K562 (cell line): ENCODE results near the gene SPATA32. TPM values are rescaled to one million over a fixed set of nuclear protein-coding genes. Genes with fewer than 3 reads are reported as not detected.

Source experiments
- C11orf30 ChIP-seq: fragments of 450-650 bp; IDR thresholded peaks from 2 replicates; pipeline ENCODE4 v1.6.1; 2016; ENCODE audit warnings: low read depth, mild to moderate bottlenecking
- CBFA2T3 ChIP-seq: fragments of 450-650 bp; IDR thresholded peaks from 2 replicates; pipeline ENCODE4 v1.6.1; 2017
- GTF2A2 ChIP-seq: IDR thresholded peaks from 2 replicates; pipeline ENCODE4 v1.6.1; 2016; ENCODE audit warnings: mild to moderate bottlenecking, missing genetic modification characterization, missing compliant biosample characterization
- GTF2F1 ChIP-seq: IDR thresholded peaks from 2 replicates; pipeline ENCODE4 v1.6.1; 2011; ENCODE audit warnings: low read depth, low read length, improper control_type of control experiment
- KLF1 ChIP-seq: fragments of 450-650 bp; IDR thresholded peaks from 2 replicates; pipeline ENCODE4 v1.6.1; 2016; ENCODE audit warnings: missing genetic modification characterization, missing compliant biosample characterization
- LEF1 ChIP-seq: fragments of 450-650 bp; IDR thresholded peaks from 2 replicates; pipeline ENCODE4 v1.6.1; 2016; ENCODE audit warnings: mild to moderate bottlenecking
- NFE2 ChIP-seq: IDR thresholded peaks from 2 replicates; pipeline ENCODE4 v1.6.1; 2014; ENCODE audit warnings: antibody characterized with exemption, low read depth
- NFXL1 ChIP-seq: fragments of 450-650 bp; formaldehyde crosslinking; IDR thresholded peaks from 2 replicates; pipeline ENCODE4 v1.4.0; 2021; ENCODE audit warnings: mild to moderate bottlenecking
- SMARCA4 ChIP-seq: fragments of 450-650 bp; IDR thresholded peaks from 2 replicates; pipeline ENCODE4 v1.6.1; 2016
- ZNF12 ChIP-seq: sonication (generic); formaldehyde crosslinking; IDR thresholded peaks from 2 replicates; pipeline ENCODE4 v1.4.0; 2020; ENCODE audit warnings: mild to moderate bottlenecking, missing genetic modification reagents
- ZNF644 ChIP-seq: fragments of 200-800 bp; sonication (Bioruptor generic); IDR thresholded peaks from 2 replicates; pipeline ENCODE4 v1.6.1; 2016; ENCODE audit warnings: low read depth, missing genetic modification characterization, missing compliant biosample characterization
- polyA plus RNA-seq, 8 experiments: library from polyadenylated mRNA; depleted of rRNA in 4 of 8; stranded (reverse) in 5 of 8; unstranded in 3 of 8; fragments of >200 nt; fragmentation: Nextera tagmentation in 2 of 8; fragmentation: Illumina TruSeq in 1 of 8; extraction: Ambion mirVana in 2 of 8; extraction: Trizol in 1 of 8; gene quantifications; 2 replicates each; pipeline versions ENCODE4 v1.2.1 to v1.2.3, GENCODE V29; 2011 to 2014; ENCODE audit warnings: inconsistent platforms in 1 of 8, missing spikeins in 1 of 8
- total RNA-seq, 7 experiments: library from RNA; depleted of rRNA in 6 of 7; stranded (reverse); fragments of >200 nt in 6 of 7; fragmentation: Illumina TruSeq in 2 of 7; extraction: Trizol in 2 of 7; gene quantifications; 2 replicates each; pipeline versions ENCODE4 v1.2.1 to v1.2.3, GENCODE V29; 2011 to 2021; ENCODE audit warnings: low replicate concordance in 1 of 7
- TF ChIP-seq, protein P1 (sequence below): fragments of 250-450 bp; sonication (Bioruptor Pico); IDR thresholded peaks from 2 replicates; pipeline ENCODE4 v1.8.0; 2022; ENCODE audit warnings: inconsistent platforms
- TF ChIP-seq, protein P2 (sequence below): fragments of 250-450 bp; sonication (Bioruptor Pico); IDR thresholded peaks from 2 replicates; pipeline ENCODE4 v1.8.0; 2021; ENCODE audit warnings: mild to moderate bottlenecking, moderate library complexity
- TF ChIP-seq, protein P3 (sequence below): fragments of 450-650 bp; IDR thresholded peaks from 2 replicates; pipeline ENCODE4 v1.6.1; 2017; ENCODE audit warnings: antibody characterized with exemption, mild to moderate bottlenecking
- TF ChIP-seq, protein P4 (sequence below), 2 experiments: fragments of 250-450 bp in 1 of 2; fragments of 450-650 bp in 1 of 2; sonication (Bioruptor Pico) in 1 of 2; IDR thresholded peaks; 2 replicates each; pipeline versions ENCODE4 v1.6.1 to v1.8.0; 2016 to 2021; ENCODE audit warnings: mild to moderate bottlenecking in 2 of 2, moderate library complexity in 2 of 2, missing compliant biosample characterization in 1 of 2, missing genetic modification characterization in 1 of 2
- TF ChIP-seq, protein P5 (sequence below): fragments of 450-650 bp; IDR thresholded peaks from one replicate; pipeline ENCODE4 v1.6.1; 2018; ENCODE audit warnings: mild to moderate bottlenecking, moderate library complexity; ENCODE audit not compliant: partially characterized antibody
- TF ChIP-seq, protein P6 (sequence below): sonication (generic); formaldehyde crosslinking; IDR thresholded peaks from 2 replicates; pipeline ENCODE4 v1.8.0; 2022; ENCODE audit warnings: missing genetic modification reagents, mild to moderate bottlenecking, moderate library complexity, borderline replicate concordance

SPATA32 gene
- total and polyA plus RNA-seq, 9 of the 15 experiments (the other 6 are each of a cell fraction or from before 2014, with no cell fraction given) = 0.03 to 0.06 TPM; not detected in 7

DNA sequence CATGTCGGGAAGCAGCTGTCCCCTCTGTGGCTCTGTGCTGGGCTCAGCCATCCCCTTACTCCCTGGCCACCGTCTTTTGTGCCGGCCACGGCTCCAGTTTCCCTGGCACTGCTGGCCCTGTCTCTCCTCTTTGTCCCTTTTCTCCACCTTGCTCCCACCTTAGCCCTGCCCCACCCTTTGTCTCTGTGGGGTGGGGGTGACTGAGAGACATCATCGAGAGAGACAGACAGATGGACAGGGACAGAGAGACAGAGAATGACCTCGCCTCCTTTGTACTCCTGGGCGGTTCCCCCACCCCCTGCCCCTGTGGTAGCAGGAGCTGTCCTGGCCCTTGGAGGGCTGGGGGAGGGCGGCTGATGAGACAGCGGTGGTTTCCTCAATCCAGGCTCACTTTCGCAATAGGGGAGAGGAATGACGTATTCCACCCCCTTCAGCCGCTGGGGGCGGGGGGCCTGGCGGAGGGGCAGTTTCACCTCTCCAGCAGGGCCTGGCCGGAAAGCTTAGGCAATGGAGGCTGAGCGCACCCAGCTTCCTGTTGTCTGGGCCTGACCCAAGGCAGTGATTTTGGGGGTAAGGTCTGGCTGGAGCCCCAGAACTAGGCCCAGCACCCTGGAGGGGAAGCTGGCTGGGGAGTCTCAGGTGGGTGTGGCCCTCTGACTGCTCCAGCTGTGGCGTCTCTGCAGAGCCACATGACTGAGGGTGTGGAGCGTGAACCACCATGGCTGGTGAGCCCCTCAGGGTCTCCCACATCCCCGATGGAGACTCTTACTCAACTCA is 32.9 kb downstream of the SPATA32 start (continued):
- no peak for TF ChIP-seq GTF2A2 (tag)
- peak; percentile 76 for TF ChIP-seq SMARCA4
- TF ChIP-seq, protein P1, sequence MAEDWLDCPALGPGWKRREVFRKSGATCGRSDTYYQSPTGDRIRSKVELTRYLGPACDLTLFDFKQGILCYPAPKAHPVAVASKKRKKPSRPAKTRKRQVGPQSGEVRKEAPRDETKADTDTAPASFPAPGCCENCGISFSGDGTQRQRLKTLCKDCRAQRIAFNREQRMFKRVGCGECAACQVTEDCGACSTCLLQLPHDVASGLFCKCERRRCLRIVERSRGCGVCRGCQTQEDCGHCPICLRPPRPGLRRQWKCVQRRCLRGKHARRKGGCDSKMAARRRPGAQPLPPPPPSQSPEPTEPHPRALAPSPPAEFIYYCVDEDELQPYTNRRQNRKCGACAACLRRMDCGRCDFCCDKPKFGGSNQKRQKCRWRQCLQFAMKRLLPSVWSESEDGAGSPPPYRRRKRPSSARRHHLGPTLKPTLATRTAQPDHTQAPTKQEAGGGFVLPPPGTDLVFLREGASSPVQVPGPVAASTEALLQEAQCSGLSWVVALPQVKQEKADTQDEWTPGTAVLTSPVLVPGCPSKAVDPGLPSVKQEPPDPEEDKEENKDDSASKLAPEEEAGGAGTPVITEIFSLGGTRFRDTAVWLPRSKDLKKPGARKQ (CRISPR knock-in tag) = no peak
- TF ChIP-seq, protein P2, sequence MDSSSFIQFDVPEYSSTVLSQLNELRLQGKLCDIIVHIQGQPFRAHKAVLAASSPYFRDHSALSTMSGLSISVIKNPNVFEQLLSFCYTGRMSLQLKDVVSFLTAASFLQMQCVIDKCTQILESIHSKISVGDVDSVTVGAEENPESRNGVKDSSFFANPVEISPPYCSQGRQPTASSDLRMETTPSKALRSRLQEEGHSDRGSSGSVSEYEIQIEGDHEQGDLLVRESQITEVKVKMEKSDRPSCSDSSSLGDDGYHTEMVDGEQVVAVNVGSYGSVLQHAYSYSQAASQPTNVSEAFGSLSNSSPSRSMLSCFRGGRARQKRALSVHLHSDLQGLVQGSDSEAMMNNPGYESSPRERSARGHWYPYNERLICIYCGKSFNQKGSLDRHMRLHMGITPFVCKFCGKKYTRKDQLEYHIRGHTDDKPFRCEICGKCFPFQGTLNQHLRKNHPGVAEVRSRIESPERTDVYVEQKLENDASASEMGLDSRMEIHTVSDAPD = no peak
- no peak for TF ChIP-seq C11orf30
- TF ChIP-seq CBFA2T3 = peak; percentile 53; the same call in 1 of the 2 replicates
- TF ChIP-seq, protein P3, sequence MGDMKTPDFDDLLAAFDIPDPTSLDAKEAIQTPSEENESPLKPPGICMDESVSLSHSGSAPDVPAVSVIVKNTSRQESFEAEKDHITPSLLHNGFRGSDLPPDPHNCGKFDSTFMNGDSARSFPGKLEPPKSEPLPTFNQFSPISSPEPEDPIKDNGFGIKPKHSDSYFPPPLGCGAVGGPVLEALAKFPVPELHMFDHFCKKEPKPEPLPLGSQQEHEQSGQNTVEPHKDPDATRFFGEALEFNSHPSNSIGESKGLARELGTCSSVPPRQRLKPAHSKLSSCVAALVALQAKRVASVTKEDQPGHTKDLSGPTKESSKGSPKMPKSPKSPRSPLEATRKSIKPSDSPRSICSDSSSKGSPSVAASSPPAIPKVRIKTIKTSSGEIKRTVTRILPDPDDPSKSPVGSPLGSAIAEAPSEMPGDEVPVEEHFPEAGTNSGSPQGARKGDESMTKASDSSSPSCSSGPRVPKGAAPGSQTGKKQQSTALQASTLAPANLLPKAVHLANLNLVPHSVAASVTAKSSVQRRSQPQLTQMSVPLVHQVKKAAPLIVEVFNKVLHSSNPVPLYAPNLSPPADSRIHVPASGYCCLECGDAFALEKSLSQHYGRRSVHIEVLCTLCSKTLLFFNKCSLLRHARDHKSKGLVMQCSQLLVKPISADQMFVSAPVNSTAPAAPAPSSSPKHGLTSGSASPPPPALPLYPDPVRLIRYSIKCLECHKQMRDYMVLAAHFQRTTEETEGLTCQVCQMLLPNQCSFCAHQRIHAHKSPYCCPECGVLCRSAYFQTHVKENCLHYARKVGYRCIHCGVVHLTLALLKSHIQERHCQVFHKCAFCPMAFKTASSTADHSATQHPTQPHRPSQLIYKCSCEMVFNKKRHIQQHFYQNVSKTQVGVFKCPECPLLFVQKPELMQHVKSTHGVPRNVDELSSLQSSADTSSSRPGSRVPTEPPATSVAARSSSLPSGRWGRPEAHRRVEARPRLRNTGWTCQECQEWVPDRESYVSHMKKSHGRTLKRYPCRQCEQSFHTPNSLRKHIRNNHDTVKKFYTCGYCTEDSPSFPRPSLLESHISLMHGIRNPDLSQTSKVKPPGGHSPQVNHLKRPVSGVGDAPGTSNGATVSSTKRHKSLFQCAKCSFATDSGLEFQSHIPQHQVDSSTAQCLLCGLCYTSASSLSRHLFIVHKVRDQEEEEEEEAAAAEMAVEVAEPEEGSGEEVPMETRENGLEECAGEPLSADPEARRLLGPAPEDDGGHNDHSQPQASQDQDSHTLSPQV = peak; percentile 67
- TF ChIP-seq GTF2F1 = no peak
- no peak for TF ChIP-seq ZNF12 (CRISPR knock-in tag)
- TF ChIP-seq LEF1 = peak; percentile 84; the same call in 1 of the 2 replicates
- TF ChIP-seq, protein P4, sequence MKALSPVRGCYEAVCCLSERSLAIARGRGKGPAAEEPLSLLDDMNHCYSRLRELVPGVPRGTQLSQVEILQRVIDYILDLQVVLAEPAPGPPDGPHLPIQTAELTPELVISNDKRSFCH (CRISPR knock-in tag; IDR thresholded peaks at IDR 0.05) = no peak
- TF ChIP-seq, protein P4 (tag; IDR thresholded peaks at IDR 0.05) = no peak; the same call in 1 of the 2 replicates
- TF ChIP-seq, protein P5, sequence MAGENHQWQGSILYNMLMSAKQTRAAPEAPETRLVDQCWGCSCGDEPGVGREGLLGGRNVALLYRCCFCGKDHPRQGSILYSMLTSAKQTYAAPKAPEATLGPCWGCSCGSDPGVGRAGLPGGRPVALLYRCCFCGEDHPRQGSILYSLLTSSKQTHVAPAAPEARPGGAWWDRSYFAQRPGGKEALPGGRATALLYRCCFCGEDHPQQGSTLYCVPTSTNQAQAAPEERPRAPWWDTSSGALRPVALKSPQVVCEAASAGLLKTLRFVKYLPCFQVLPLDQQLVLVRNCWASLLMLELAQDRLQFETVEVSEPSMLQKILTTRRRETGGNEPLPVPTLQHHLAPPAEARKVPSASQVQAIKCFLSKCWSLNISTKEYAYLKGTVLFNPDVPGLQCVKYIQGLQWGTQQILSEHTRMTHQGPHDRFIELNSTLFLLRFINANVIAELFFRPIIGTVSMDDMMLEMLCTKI = no peak
- TF ChIP-seq NFXL1 = no peak
- TF ChIP-seq, protein P6, sequence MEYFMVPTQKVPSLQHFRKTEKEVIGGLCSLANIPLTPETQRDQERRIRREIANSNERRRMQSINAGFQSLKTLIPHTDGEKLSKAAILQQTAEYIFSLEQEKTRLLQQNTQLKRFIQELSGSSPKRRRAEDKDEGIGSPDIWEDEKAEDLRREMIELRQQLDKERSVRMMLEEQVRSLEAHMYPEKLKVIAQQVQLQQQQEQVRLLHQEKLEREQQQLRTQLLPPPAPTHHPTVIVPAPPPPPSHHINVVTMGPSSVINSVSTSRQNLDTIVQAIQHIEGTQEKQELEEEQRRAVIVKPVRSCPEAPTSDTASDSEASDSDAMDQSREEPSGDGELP (CRISPR knock-in tag) = peak; percentile 95
- peak; percentile 70; the same call in 1 of the 2 replicates for TF ChIP-seq ZNF644 (tag)
- 0 out of 2 replicates have a peak, but pooled peaks have one; percentile 65 for TF ChIP-seq KLF1
- no peak for TF ChIP-seq NFE2
